Keratinocyte (primary cell): ENCODE data around the gene CYTH1.

ENCODE experiments used
- CTCF ChIP-seq, 3 experiments: IDR thresholded peaks in 1 of 3; conservative IDR thresholded peaks in 1 of 3; optimal IDR thresholded peaks in 1 of 3; 2 replicates in 2 of 3; 3 replicates in 1 of 3; pipeline versions ENCODE3 to v1.5.1; 2011; ENCODE audit warnings: low read length in 3 of 3, mild to moderate bottlenecking in 3 of 3, moderate library complexity in 2 of 3, control low read depth in 1 of 3, inconsistent platforms in 1 of 3; ENCODE audit not compliant: insufficient read depth in 2 of 3; ENCODE audit errors: extremely low read depth in 1 of 3
- EZH2 ChIP-seq: IDR thresholded peaks from one replicate; pipeline ENCODE4 v1.6.1; 2012; ENCODE audit warnings: inconsistent platforms, mild to moderate bottlenecking, low read length, moderate library complexity

- TF ChIP-seq CTCF (optimal IDR thresholded peaks at IDR 0.05 in 1 of 3, IDR thresholded peaks at IDR 0.05 in 1 of 3, conservative IDR thresholded peaks at IDR 0.05 in 1 of 3; ENCODE audit: extremely low read depth in 1 of 3, insufficient read depth in 2 of 3, low read length in 3 of 3) (no peak), EZH2 (no peak)
Observed at GRCh38 chr17:78803186-78803845, 21.2 kb upstream of the CYTH1 start.
